ENCODE results near the gene CMC1. TPM values are rescaled to one million over a fixed set of nuclear protein-coding genes. Genes with fewer than 3 reads are reported as not detected.

CMC1 gene
- total RNA-seq, 1 experiment from 2014 or later, result 22.8 TPM

GRCh38 chr3:28242519-28242918, 1.1 kb downstream of the CMC1 start:
- ChIA-PET POLR2A (no interaction called here), CTCF (no interaction called here)
- DNase-seq, result no peak
- peak overlapping the region; percentile 74 for H3K4me3 ChIP-seq (ENCODE audit: low read depth, low read length)
- BruUV-seq (replicated peaks), result TSS peak; percentile 70
- H3K36me3 ChIP-seq (ENCODE audit: control insufficient read depth, insufficient read depth, low read length), result no peaks in the 10 kb centered on the region
- no peaks in the 10 kb centered on the region for H3K27me3 ChIP-seq (replicated peaks; ENCODE audit: control insufficient read depth, insufficient read depth, low read length)
- peak overlapping the region; percentile 88 for H3K4me3 Mint-ChIP-seq (ENCODE audit: unreplicated experiment)
- peak overlapping the region; percentile 80 for H3K27ac Mint-ChIP-seq (ENCODE audit: unreplicated experiment)
- H3K4me1 Mint-ChIP-seq (ENCODE audit: low read depth, unreplicated experiment), result peaks cover 33% of the 10 kb centered on the region
- peaks cover 17% of the 10 kb centered on the region for H3K4me1 ChIP-seq
- peaks cover 15% of the 10 kb centered on the region for H3K36me3 Mint-ChIP-seq (ENCODE audit: insufficient read depth, unreplicated experiment)
- no peaks in the 10 kb centered on the region for H3K27me3 Mint-ChIP-seq (ENCODE audit: insufficient read depth, unreplicated experiment)
- no peaks in the 10 kb centered on the region for H3K9me3 Mint-ChIP-seq (ENCODE audit: unreplicated experiment)
- no peaks in the 10 kb centered on the region for H3K9me3 ChIP-seq
- no peak for TF ChIP-seq CTCF (IDR thresholded peaks at IDR 0.05; ENCODE audit: insufficient read depth in 1 of 2, low read depth in 1 of 2, low read length in 1 of 2, severe bottlenecking in 1 of 2, unreplicated experiment in 1 of 2)
- intact Hi-C loops (cut with micrococcal nuclease; ENCODE audit: unreplicated experiment), result no loop called here

- no peaks in the 10 kb centered on the region for H3K9me3 Mint-ChIP-seq (ENCODE audit: unreplicated experiment)
- no peaks in the 10 kb centered on the region; the same call in 1 of the 2 replicates for H3K36me3 ChIP-seq (ENCODE audit: control insufficient read depth, insufficient read depth, low read length)
- peaks cover 17% of the 10 kb centered on the region for H3K4me1 ChIP-seq
- peaks cover 33% of the 10 kb centered on the region for H3K4me1 Mint-ChIP-seq (ENCODE audit: low read depth, unreplicated experiment)
- no TSS peak for BruUV-seq (replicated peaks)
- no peaks in the 10 kb centered on the region for H3K9me3 ChIP-seq
- TF ChIP-seq CTCF (IDR thresholded peaks at IDR 0.05; ENCODE audit: insufficient read depth in 1 of 2, low read depth in 1 of 2, low read length in 1 of 2, severe bottlenecking in 1 of 2, unreplicated experiment in 1 of 2), result no peak
- no peak overlapping the region for H3K27ac Mint-ChIP-seq (ENCODE audit: unreplicated experiment)
- CTCF ChIA-PET, result no interaction called here
- H3K27me3 Mint-ChIP-seq (ENCODE audit: insufficient read depth, unreplicated experiment), result no peaks in the 10 kb centered on the region
- H3K4me3 ChIP-seq (ENCODE audit: low read depth, low read length), result no peak overlapping the region
- no peak for DNase-seq
- intact Hi-C loops (cut with micrococcal nuclease; ENCODE audit: unreplicated experiment), result no loop called here
- POLR2A ChIA-PET, result no interaction called here
- H3K27me3 ChIP-seq (replicated peaks; ENCODE audit: control insufficient read depth, insufficient read depth, low read length), result no peaks in the 10 kb centered on the region
- peaks cover 15% of the 10 kb centered on the region for H3K36me3 Mint-ChIP-seq (ENCODE audit: insufficient read depth, unreplicated experiment)
- H3K4me3 Mint-ChIP-seq (ENCODE audit: unreplicated experiment), result no peak overlapping the region
Measured at GRCh38 chr3:28243424-28244106, 2.1 kb downstream of the CMC1 start.

GRCh38 chr3:28244491-28244890, 3.1 kb downstream of the CMC1 start:
- no peaks in the 10 kb centered on the region for H3K9me3 ChIP-seq
- H3K4me1 ChIP-seq, result peaks cover 17% of the 10 kb centered on the region
- no peak for TF ChIP-seq CTCF (IDR thresholded peaks at IDR 0.05; ENCODE audit: insufficient read depth in 1 of 2, low read depth in 1 of 2, low read length in 1 of 2, severe bottlenecking in 1 of 2, unreplicated experiment in 1 of 2)
- Mint-ChIP-seq H3K9me3 (ENCODE audit: unreplicated experiment) (no peaks in the 10 kb centered on the region), H3K27ac (ENCODE audit: unreplicated experiment) (no peak overlapping the region), H3K36me3 (ENCODE audit: insufficient read depth, unreplicated experiment) (peaks cover 15% of the 10 kb centered on the region), H3K4me1 (ENCODE audit: low read depth, unreplicated experiment) (peaks cover 33% of the 10 kb centered on the region), H3K4me3 (ENCODE audit: unreplicated experiment) (no peak overlapping the region), H3K27me3 (ENCODE audit: insufficient read depth, unreplicated experiment) (no peaks in the 10 kb centered on the region)
- ChIA-PET CTCF (no interaction called here), POLR2A (no interaction called here)
- no TSS peak for BruUV-seq (replicated peaks)
- no peaks in the 10 kb centered on the region for H3K27me3 ChIP-seq (replicated peaks; ENCODE audit: control insufficient read depth, insufficient read depth, low read length)
- H3K36me3 ChIP-seq (ENCODE audit: control insufficient read depth, insufficient read depth, low read length), result no peaks in the 10 kb centered on the region; the same call in 1 of the 2 replicates
- intact Hi-C loops (cut with micrococcal nuclease; ENCODE audit: unreplicated experiment), result no loop called here
- DNase-seq, result no peak
- H3K4me3 ChIP-seq (ENCODE audit: low read depth, low read length), result no peak overlapping the region
